SW 1271 (cell line): Measurements from ENCODE around the gene CCR6.
"Not testable (repeated sequence)": the region's sequence is repeated elsewhere in the genome, so short reads cannot be mapped to it uniquely, and the experiment has no call there.

ENCODE experiments used
- DNase-seq, 2 experiments: peaks; one replicate each; lab custom pipeline; 2025; lab: John Stamatoyannopoulos, UW

Gene CCR6

DNA sequence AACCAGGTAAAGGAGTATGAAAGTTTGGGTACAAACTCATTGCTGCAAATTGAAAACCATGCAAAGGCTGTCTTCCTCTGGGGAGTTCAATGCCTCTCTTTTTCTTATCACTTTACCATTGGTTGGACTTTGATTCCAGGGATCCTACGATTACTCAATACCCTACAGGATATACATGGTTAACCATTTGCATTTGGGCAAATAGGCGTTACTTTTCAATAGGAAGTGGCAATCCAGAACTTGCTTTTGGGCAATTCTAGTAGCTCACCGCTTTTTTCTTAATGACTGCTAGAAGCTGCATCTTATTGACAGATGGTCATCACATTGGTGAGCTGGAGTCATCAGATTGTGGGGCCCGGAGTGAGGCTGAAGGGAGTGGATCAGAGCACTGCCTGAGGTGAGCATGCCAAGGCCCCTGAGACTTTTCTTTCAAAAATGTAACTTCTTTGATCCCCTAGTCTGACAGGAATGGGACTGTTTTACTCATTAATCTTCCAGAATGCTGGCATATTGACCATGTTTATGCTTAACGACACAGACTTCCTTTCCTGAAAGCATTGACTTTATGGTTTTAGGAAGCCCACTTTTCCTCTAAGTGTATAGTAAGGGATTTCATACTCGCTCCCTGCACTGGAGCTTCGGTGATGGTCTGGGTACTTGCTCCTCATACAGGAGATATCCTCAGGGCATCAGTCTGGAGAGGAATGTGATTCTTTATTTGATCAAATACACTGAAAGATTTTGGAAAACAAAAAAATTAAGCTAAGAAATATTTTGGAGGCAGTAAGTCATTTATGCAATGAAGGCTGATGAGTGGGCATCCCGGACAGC lies at the start of gene CCR6:
TSS of gene CCR6 (plus strand) at position 270 of the 831 bp plus-strand sequence. CDS start 13,039 bp downstream, outside the sequence.
- no peak for DNase-seq

DNA sequence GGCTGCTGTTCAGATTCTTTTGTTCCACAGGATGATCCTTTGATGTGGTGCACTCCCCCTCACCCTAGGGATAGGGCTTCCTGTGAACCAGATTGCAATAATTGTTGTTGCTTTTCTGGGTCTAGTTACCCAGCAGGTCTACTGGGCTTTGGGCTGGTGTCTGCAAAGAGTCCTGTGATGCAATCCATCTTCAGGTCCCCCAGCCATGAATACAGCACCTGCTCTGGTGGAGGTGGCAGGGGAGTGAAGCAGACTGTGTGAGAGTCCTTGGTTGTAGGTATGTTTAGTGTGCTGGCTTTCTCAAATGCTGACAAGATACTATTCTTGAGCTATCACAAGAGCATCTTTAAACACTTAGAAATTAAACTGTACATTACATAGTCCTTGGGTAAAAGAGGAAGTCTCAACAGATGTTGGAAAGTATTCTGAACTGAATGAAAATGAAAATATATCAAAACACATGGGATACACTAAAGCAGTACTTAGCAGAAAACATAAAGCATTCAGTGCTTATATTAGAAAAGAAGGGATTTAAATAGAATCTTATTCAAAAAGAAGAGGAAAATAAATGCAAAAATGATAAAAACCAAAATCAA lies 49.1 kb upstream of the CCR6 start:
- DNase-seq = no peak

DNA sequence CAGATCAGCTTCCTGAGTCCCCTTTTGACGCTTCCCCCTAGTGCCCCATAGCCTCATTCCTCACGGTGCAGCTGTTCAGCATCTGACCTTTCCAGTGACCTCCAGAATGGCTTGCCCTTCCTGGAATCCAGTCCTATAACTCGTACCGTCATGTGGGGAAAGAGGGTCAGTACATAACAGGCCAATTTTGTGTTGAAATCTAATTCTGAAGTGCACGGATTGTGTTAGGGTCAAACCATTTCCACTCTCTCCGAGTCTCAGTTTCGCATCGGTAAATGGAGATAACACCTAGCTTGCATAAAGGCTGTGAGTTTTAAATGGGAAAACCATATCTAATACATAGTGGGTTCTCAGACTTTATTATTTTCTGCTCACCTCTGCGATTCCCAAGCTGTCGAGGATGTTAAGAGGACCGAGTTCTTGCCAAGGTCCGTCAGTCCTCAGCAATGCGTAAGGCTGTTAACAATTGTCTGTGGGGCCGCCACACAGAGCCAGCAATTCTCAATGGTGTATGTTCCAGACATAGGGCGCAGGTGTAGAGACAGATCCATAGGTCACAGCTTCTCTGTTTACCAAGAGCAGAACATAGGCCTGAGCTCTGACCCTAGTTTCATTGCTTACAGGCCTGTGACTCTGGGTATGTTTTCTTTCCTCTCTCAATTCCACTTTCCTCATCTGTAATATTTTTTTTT lies 45.5 kb upstream of the CCR6 start:
- DNase-seq = no peak

DNA sequence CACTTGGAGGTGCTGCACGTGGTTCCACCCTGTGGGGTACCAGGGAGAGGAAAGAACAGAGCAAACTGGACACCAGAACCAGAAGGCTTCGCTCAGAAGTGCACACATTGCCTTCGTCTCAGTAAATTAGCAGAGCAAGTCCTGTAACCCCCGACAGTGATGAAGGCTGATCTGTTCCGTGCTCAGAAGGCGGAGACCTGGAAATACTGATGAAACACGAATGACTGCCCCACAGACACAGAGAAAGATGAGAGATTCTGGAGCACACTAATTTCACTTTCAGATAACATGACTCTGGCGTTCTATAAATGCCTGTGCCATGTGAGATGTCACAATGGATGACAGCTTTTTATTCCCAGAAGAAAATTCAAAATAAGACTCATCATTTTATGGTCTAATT lies 44.2 kb upstream of the CCR6 start:
- DNase-seq = no peak

DNA sequence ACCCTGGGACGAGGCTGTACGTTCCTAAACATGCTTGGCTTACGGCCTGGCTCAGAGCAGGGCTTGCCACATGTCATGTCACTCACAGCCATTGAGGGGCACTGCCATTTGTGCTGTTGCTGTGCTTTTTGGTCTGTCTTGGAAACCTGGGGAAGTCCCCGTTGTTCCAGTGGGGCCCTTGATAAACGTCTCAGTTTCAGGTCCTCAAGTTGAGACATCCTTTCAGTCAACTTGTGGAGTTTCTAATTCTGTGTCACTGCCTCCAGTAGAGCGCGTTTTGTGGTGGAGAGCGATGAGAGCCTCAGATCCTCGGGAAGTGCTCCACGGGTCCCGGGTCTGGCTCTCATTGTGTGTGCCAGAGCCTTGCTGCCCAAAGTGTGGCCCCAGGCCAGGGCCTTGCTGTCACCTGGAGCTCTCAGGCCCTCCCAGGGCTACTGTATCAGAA lies 43.0 kb upstream of the CCR6 start:
- DNase-seq = no peak

DNA sequence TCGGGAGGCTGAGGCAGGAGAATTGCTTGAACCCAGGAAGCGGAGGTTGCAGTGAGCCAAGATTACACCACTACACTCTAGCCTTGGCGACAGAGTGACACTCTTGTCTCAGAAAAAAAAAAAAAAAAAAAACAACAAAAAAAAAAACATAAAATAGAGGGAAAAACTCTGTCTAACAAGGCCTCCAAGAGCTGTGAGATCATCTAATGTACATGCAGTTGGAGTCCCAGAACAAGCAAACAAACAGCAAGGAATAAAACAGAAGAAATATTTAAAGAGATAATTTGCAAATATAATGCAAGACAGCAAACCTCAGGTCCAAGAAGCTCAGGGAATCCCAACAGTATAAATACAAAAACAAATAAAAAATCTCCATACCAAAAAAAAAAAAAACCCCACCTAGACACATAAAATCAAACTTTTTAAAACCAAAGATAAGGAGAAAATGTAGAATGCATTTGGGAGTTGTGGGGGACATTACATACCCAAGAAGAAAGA lies 35.0 kb upstream of the CCR6 start:
- DNase-seq = no peak

DNA sequence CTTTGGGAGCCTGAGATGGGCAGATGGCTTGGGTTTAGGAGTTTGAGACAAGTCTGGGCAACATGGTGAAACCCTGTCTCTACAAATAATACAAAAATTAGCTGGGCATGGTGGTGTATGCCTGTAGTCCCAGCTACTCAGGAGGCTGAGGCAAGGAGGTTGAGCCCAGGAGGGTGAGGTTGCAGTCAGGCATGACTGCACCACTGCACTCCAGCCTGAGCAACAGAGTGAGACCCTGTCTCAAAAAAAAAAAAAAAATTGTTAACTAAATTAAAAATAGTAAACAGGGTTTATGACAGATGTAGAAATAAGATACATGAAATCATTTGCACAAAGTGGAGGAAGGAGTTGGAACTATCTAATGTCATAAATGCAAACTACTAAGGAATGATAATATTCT lies 34.2 kb upstream of the CCR6 start:
- DNase-seq = not testable (repeated sequence)

DNA sequence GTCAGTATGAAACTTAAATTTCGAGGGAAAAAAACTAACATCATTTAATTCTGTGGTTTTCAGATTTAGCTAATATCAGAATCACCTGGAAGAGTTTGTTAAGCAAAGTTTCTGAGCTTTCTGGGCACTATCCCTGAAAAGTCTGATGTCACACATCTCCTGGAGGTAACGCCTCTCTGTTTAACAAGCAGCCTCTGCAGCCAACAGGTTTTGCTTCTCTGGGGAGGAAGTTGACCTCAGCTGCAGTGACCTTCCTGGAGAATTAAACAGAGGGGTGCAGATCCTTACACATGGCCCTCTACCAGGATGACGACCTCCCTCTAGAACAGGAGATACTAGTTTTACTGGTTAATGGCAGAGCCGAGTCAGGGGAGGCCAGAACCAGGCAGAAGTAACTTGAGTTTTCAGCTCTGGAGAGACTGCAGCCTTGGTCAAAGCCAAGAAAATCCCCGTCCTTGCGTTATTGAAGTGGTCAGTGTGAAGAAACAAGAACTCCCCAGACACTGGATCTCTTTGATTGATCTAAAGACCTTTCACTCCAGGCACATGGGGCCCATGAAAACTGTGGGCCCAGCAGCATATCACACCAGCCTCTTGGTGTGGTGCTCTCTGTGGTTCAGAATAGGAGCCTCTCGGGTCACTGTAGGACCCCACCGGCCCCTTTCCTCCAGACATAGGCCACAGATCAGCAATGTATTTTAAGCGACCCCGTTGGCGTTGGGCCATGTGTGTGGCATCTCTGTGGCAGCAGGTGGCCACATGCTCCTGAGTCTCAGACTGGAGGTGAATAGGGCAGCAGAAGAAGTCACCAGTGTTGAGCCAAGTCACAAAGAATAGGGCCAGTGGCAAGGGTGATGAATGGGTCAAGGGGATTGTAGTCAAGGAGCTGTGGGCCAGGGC lies 33.4 kb upstream of the CCR6 start:
- DNase-seq = no peak

DNA sequence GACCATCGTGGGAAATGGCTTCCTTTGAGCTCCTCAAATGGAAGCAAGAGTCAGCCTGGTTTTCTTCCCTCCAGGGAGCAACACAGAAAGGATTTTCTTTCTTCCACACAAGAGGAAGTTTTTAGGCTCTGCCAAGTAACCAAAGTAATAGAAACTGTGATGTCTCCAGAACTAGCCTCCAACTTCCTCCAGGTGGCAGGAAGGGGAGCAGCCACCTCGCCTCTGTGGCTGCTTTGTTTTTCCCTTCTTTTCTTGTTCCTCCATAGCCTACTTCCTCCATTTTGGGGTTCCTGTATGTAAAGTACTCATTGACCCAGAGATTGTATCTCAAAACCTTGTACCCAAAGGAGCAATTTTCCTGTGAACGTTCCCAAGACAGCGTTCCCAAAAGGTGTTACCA lies 32.7 kb upstream of the CCR6 start:
- DNase-seq = no peak

DNA sequence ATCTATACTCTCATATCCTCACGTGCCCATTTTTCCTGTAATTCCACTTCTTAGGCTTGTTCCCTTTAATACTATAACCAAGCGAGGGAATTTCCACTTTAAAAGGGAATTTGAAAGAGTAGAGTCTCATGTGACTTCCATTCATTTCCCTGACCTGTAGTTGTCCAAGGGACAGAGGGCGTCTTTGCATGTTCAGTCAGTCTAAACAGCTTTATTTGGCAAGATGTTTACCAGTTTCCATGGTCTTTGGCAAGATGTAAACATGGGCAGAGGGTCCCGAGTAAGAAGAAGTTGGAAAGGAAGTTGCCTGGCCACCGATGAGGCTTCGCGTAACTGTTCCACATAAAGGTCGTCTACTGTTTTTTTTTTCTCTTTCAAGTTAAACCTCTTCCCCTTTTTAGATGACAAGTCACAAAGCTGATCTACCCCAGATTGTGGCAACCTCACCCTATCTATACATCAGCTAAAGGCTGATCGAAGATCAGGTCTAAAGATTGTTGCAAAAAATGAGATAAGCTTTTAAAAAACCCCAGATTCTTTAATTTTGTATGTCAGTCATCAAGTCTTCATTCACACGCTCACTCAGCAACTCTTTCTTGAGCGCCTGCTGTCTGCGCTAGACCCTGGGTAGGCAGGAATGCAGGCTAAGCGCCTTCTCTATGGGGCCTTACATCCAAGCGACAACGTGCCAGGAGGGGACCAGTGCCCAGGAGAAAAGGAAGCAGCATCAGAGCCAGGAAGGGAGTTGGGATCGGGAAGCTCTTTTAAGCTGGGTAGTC lies 31.7 kb upstream of the CCR6 start:
- no peak for DNase-seq

DNA sequence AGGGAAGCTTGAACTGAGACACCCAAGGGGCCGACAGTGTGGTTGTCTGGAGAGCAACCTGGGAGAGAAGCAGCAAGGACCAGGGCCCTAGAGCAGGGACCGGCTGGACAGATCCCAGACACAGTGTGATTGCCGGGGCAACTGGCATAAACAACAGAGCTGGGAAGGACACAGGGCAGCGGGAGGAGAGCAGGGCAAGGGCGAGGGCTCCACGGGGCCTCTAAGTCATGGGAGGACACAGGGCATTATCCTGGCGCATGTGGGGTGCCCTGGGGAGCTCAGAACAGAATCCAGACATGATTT lies 31.1 kb upstream of the CCR6 start:
- no peak for DNase-seq

DNA sequence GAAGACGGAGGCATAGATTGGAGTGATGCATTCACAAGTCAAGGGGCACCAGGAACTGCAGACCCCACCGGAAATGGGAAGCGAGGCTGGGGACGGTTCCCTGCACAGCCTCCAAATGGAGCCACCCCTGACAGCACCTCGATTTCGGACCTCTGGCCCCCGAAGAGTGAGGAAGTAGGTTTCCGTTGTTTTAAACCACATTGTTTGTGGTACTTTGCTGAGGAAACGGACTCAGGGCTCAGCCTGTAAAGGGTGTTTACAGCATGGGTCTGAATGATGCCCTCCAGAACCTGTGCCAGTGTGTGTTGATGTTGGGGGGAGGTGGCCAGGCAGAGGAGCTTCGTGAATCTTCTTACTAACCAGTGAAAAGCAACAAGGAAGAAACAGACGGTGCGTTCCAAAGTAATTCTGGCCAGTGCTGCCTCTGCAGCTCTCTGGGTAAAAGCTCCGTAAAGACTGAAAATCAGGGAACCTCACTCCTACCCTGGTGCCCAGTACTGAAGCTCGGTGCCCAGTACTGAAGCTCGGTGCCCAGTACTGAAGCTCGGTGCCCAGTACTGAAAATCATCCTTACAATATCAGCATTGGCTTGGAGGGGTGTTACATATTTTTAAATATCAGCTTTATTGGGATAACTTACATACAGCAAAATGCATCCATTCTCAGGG lies 30.1 kb upstream of the CCR6 start:
- DNase-seq = no peak

DNA sequence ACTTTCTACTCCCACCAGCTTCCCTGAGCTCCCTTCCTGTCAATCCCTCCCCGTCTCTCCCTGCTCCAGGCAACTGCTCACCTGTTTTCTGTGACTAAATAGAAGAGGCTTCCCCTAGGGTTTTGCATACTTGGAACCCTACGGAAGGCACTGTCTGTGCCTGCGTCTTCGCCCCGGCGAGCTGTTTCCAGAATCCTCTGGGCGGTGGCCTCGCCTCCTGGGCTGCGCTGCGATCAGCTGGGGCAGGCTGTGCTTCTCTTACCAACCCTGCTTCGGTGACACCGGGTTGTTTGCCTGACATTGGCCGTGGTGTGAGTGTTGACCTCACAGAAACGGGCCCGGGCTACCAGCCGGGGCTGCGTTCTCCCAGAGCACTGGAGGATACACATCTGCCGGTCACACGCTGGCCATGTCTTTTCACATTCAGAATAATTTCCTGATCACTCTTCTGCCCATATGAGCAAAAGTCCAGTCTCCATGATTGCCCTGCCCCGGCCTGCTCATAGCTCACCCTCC lies 29.4 kb upstream of the CCR6 start:
- no peak for DNase-seq

DNA sequence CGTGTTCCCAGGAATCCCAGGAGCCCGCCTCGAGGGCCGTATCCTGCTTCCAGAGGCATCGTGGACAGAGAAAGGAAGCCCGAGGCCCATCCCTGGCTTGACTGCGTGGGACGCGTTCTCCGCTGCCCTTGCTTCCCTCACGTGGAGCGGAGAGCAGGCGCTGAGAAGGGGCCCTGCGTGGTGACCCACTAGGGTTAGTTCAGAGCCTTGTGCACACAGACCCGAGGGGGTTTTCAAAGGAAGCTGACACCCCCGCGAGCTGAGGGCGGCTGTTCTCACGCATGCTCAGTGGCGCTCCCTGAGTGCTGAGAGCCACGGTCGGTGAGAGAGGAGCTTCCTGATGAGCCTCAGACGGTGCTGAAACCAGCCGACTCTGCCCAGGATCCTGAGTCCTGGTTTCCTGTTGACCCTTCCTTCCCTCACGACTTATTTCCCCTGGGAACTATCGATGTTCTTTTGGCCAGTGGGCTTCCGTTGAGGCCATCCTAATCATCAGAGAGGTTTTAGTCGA lies 28.9 kb upstream of the CCR6 start:
- DNase-seq = no peak

DNA sequence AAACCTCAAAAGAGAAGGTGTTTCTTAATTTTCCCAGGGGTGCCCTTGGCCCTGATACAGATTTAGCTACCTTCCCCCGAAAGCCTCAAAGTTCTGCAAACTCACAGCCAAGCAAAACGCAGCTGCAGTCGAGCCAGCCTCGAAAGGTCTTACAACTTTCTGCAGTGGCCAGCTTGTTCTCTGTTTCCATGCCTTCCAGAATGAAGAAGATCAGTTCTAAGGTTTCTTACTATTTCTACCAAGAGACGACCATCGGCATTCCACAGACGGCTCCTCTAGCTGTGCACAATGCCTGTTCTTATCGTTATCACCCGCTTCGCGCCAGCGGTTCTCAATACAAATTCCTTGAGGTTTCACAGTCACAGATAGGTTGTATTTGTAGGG lies 28.5 kb upstream of the CCR6 start:
- DNase-seq = no peak

DNA sequence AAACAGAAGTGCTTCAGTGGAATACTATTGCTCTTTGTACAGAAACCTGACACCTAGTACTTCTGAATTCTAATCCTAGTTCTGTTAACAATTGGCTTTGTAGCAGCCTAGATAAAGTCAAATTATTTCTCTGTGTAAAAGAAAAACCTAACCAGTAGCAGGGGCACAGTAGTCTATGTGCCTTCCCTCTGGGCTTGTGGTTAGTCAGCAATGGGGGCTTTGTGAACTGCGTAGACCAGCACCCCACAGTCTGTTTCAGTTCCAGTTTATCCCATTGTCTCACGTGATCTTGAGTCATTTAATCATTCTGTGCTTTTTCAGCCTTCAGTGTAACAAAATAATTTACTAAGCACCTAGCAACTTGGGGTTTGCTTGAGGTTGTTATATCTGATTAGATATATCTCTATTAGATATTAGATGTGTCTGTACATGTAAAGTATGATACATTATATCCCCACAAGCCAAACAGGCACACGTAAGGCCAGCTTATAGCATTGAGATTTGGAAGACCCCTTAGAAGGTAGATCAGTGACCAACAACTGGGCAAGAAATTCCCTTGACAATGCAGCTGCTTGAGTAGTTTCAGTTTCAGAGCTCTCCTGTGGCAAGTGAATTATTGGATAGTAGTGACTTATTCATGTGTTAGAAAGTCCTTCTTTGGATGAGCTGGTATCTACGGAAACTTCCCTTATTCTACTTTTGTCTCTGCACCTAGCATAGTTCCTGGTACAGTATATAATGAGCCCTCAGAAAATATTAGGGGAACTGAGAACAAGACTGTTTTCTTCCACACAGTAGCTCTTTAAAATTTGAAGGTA lies 27.9 kb upstream of the CCR6 start:
- DNase-seq = no peak

DNA sequence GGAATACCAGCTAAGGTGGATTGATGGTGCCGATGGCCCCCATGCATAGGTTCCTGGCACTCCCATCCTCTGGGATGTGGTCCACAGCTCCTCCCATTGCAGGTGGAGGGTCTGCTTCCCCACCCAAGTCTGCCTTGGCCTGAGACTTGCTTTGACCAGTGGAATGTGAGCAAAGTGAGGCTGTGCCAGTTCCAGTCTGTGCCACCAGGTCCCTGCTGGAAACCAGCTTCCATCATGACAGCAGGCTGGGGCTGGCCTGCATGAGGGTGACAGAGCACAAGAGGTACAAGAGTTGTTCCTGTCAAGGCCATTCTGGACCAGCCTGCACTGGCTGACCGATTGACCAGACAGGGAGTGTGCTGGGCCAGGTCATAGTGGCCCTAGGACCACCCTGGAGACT lies 27.0 kb upstream of the CCR6 start:
- no peak for DNase-seq

DNA sequence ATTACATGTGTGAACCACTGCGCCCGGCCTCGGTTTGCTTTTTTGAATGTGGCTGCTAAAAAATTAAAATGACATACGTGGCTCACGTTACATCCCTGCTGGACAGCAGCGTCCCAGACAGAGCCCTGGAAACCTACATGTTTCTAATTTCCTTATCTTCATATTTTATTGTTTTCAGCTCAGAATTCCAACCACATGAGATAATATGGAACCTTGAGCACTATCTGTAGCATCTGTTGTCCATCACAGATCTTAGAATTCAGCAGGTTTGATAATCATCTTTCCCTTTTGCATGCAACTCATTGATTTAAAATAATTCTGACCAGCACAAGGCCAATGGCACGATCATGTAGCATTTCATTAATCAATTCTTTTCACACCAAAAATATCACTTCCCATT lies 25.9 kb upstream of the CCR6 start:
- DNase-seq = no peak

DNA sequence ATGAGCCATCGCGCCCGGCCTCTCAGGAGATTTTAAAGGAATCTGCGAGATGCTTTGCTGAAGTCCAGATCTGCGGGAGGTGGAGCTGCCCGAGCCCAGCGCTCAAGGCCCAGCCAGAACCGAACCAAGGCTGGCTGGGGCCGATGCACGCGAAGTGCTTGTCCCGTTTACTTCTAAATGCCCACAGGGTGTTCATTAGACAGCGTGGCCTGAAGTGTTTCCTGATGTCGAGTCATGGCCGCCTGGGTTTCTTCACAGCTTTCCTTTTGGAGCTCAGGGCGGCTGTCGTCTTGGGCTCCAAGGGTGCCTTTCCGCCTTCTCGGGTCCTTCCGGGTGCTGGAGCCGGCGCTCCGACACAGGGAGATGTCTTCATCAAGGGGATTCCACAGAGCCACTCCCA lies 25.1 kb upstream of the CCR6 start:
- DNase-seq = no peak
